ENCODE measurements around the gene AP2A2.

DNA sequence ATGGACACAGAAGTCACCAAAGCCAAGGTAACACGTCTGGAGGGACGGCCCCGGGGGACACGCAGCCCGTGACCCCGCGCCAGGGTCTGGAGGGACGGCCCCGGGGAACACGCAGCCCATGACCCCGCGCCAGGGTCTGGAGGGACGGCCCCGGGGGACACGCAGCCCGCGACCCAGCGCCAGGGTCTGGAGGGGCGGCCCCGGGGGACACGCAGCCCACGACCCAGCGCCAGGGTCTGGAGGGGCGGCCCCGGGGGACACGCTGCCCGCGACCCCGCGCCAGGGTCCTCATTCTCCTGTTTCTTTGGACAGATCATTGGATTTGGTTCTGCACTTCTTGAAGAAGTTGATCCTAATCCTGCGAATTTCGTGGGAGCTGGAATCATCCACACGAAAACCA lies 83.7 kb downstream of the AP2A2 start:
- TF ChIP-seq POLR2AphosphoS5 (IDR thresholded peaks at IDR 0.05; ENCODE audit: borderline replicate concordance, low read depth, low read length) (no peak), EZH2 (IDR thresholded peaks at IDR 0.05) (no peak), FOXP2 (optimal IDR thresholded peaks at IDR 0.05; ENCODE audit: control extremely low read depth, extremely low read length, insufficient read depth) (no peak)

All from SK-N-MC (cell line).